ENCODE measurements around the gene PMPCA.

PMPCA gene

GRCh38 chr9:136472640-136473353, 62.3 kb downstream of the PMPCA start:
- Histone ChIP-seq H3K4me3 (ENCODE audit: low read length) (no peak overlapping the region), H3K4me2 (ENCODE audit: low read length) (no peak overlapping the region), H3K27ac (ENCODE audit: low read length) (no peak overlapping the region), H3K79me2 (ENCODE audit: low read length) (peaks cover 89% of the 10 kb centered on the region), H3K36me3 (replicated peaks; ENCODE audit: low read depth, low read length) (peaks cover 90% of the 10 kb centered on the region), H3K9me3 (ENCODE audit: insufficient read depth, low read length) (no peaks in the 10 kb centered on the region), H3K9ac (ENCODE audit: low read length) (no peak overlapping the region), H4K20me1 (ENCODE audit: insufficient read depth, low read length) (peaks cover 84% of the 10 kb centered on the region), H3K4me1 (ENCODE audit: low read length) (no peaks in the 10 kb centered on the region), H2AFZ (ENCODE audit: low read depth, low read length) (no peak overlapping the region), H3K27me3 (ENCODE audit: low read depth, low read length) (no peaks in the 10 kb centered on the region)
- TF ChIP-seq EZH2phosphoT487 (IDR thresholded peaks at IDR 0.05; ENCODE audit: low read depth) (no peak), CTCF (IDR thresholded peaks at IDR 0.05; ENCODE audit: low read depth, low read length) (no peak)

DNA sequence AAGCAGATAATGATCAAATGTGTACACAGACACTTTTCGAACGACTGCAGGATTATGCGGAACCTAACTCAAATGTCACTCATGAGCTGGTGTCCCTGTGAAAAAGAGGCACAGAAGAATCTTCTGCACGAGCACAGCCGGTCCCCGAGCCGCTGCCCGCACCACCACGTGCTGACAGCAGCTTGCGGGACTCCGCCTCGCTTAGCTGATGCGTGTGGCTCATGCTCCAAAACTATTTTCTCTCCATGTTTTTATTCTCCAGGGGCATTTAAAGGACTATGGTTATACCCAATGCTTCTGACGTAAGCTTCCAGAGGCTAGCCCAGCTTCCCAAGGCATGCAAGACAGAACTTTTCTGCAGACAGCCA, 62.9 kb downstream of the PMPCA start:
- no peak overlapping the region for H3K4me2 ChIP-seq (ENCODE audit: low read length)
- no peak overlapping the region for H2AFZ ChIP-seq (ENCODE audit: low read depth, low read length)
- peaks cover 88% of the 10 kb centered on the region for H3K36me3 ChIP-seq (replicated peaks; ENCODE audit: low read depth, low read length)
- H4K20me1 ChIP-seq (ENCODE audit: insufficient read depth, low read length): peaks cover 89% of the 10 kb centered on the region
- H3K27ac ChIP-seq (ENCODE audit: low read length): no peak overlapping the region
- peaks cover 93% of the 10 kb centered on the region for H3K79me2 ChIP-seq (ENCODE audit: low read length)
- H3K4me3 ChIP-seq (ENCODE audit: low read length): no peak overlapping the region
- no peak for TF ChIP-seq EZH2phosphoT487 (IDR thresholded peaks at IDR 0.05; ENCODE audit: low read depth)
- TF ChIP-seq CTCF (IDR thresholded peaks at IDR 0.05; ENCODE audit: low read depth, low read length): no peak
- H3K4me1 ChIP-seq (ENCODE audit: low read length): no peaks in the 10 kb centered on the region
- no peak overlapping the region for H3K9ac ChIP-seq (ENCODE audit: low read length)
- no peaks in the 10 kb centered on the region for H3K9me3 ChIP-seq (ENCODE audit: insufficient read depth, low read length)
- no peaks in the 10 kb centered on the region for H3K27me3 ChIP-seq (ENCODE audit: low read depth, low read length)

All from OCI-LY3 (cell line).